Natural killer cell treated with Interleukin-12 subunit alpha and Interleukin-12 subunit beta and Interleukin-15 and Interleukin-18, amount 100 ng/mL, for 72 hours (primary cell): Measurements from ENCODE around the gene NTHL1. TPM values are rescaled to one million over a fixed set of nuclear protein-coding genes. Genes with fewer than 3 reads are reported as not detected.

Source experiments
- ATAC-seq, 2 donors: fragments of 150-1000 bp; cut with Tn5 transposase in 1 of 2; sonication (Bioruptor Pico), chemical (Tn5 transposase) in 1 of 2; 2 replicates each; pipeline ENCODE4 v1.10.0; 2021
- DNase-seq: peaks from one replicate; pipeline ENCODE4 v3.0.0; 2022; ENCODE audit warnings: low spot score
- H3K27ac Mint-ChIP-seq, 2 donors: 1 replicate in 1 of 2; 2 replicates in 1 of 2; pipeline ENCODE4 v1.8.0; 2022; ENCODE audit warnings: mixed read lengths in 2 of 2, mild to moderate bottlenecking in 1 of 2, moderate library complexity in 1 of 2
- H3K27me3 Mint-ChIP-seq, 2 donors: 1 replicate in 1 of 2; 2 replicates in 1 of 2; pipeline ENCODE4 v1.8.0; 2022; ENCODE audit warnings: mixed read lengths in 2 of 2
- H3K36me3 Mint-ChIP-seq: one replicate; pipeline ENCODE4 v1.8.0; 2022; ENCODE audit warnings: mixed read lengths
- H3K4me1 Mint-ChIP-seq, 2 donors: 1 replicate in 1 of 2; 2 replicates in 1 of 2; pipeline ENCODE4 v1.8.0; 2022; ENCODE audit warnings: low read depth in 2 of 2, mixed read lengths in 2 of 2, mild to moderate bottlenecking in 1 of 2
- H3K4me3 Mint-ChIP-seq: one replicate; pipeline ENCODE4 v1.8.0; 2022; ENCODE audit warnings: mixed read lengths
- H3K9me3 Mint-ChIP-seq: 2 replicates; pipeline ENCODE4 v1.8.0; 2022; ENCODE audit warnings: mixed read lengths
- total RNA-seq, 2 donors: library from RNA; stranded (reverse); gene quantifications; one replicate each; pipeline ENCODE4 v1.2.3, GENCODE V29; 2022

The NTHL1 gene
- total RNA-seq, 2 donors from 2014 or later, result 12.6 to 40.9 TPM

GRCh38 chr16:2087748-2088631 is 40.4 kb upstream of the NTHL1 start:
- Mint-ChIP-seq H3K4me1 (no peaks in the 10 kb centered on the region), H3K27me3 (no peaks in the 10 kb centered on the region), H3K27ac (no peak overlapping the region), H3K36me3 (no peaks in the 10 kb centered on the region), H3K4me3 (no peak overlapping the region), H3K9me3 (no peaks in the 10 kb centered on the region)
- ATAC-seq (no peak), DNase-seq (no peak)

GRCh38 chr16:2086812-2087747 is 39.4 kb upstream of the NTHL1 start:
- DNase-seq (no peak), ATAC-seq (no peak)
- Mint-ChIP-seq H3K27me3 (no peaks in the 10 kb centered on the region), H3K4me3 (no peak overlapping the region), H3K4me1 (peaks cover 0 to 4% of the 10 kb centered on the region in 2 donors), H3K27ac (no peak overlapping the region), H3K9me3 (no peaks in the 10 kb centered on the region), H3K36me3 (no peaks in the 10 kb centered on the region)

- no peaks in the 10 kb centered on the region for H3K27me3 Mint-ChIP-seq
- H3K27ac Mint-ChIP-seq, result no peak overlapping the region
- ATAC-seq, result no peak
- H3K4me1 Mint-ChIP-seq, result peaks cover 0 to 4% of the 10 kb centered on the region in 2 donors
- no peaks in the 10 kb centered on the region for H3K36me3 Mint-ChIP-seq
- H3K9me3 Mint-ChIP-seq, result no peaks in the 10 kb centered on the region
- no peak overlapping the region for H3K4me3 Mint-ChIP-seq
- no peak for DNase-seq
Measured at GRCh38 chr16:2086106-2086742, 38.6 kb upstream of the NTHL1 start.

GRCh38 chr16:2085669-2086068 is 38.0 kb upstream of the NTHL1 start:
- Mint-ChIP-seq H3K4me1 (peaks cover 0 to 4% of the 10 kb centered on the region in 2 donors), H3K27me3 (no peaks in the 10 kb centered on the region)

GRCh38 chr16:2084895-2085625 is 37.4 kb upstream of the NTHL1 start:
- Mint-ChIP-seq H3K4me1 (peaks cover 0 to 4% of the 10 kb centered on the region in 2 donors), H3K4me3 (no peak overlapping the region), H3K27me3 (no peaks in the 10 kb centered on the region), H3K9me3 (no peaks in the 10 kb centered on the region), H3K36me3 (no peaks in the 10 kb centered on the region), H3K27ac (no peak overlapping the region)
- DNase-seq (no peak), ATAC-seq (no peak)

More at GRCh38 chr16:2085669-2086068, 38.0 kb upstream of the NTHL1 start:
- Mint-ChIP-seq H3K36me3 (no peaks in the 10 kb centered on the region), H3K4me3 (no peak overlapping the region), H3K9me3 (no peaks in the 10 kb centered on the region), H3K27ac (no peak overlapping the region)
- no peak for ATAC-seq
- no peak for DNase-seq

- H3K4me1 Mint-ChIP-seq, result peaks cover 0 to 4% of the 10 kb centered on the region in 2 donors
Measured at GRCh38 chr16:2083876-2084780, 36.5 kb upstream of the NTHL1 start.

GRCh38 chr16:2083409-2083808 is 35.8 kb upstream of the NTHL1 start:
- H3K36me3 Mint-ChIP-seq, result no peaks in the 10 kb centered on the region
- no peak for DNase-seq
- H3K27ac Mint-ChIP-seq, result no peak overlapping the region
- no peaks in the 10 kb centered on the region for H3K27me3 Mint-ChIP-seq
- no peaks in the 10 kb centered on the region for H3K9me3 Mint-ChIP-seq
- ATAC-seq, result no peak
- H3K4me3 Mint-ChIP-seq, result no peak overlapping the region
- peaks cover 0 to 4% of the 10 kb centered on the region in 2 donors for H3K4me1 Mint-ChIP-seq

More at GRCh38 chr16:2083876-2084780, 36.5 kb upstream of the NTHL1 start:
- H3K27me3 Mint-ChIP-seq, result no peaks in the 10 kb centered on the region
- H3K27ac Mint-ChIP-seq, result no peak overlapping the region
- DNase-seq, result no peak
- H3K4me3 Mint-ChIP-seq, result no peak overlapping the region
- H3K36me3 Mint-ChIP-seq, result no peaks in the 10 kb centered on the region
- H3K9me3 Mint-ChIP-seq, result no peaks in the 10 kb centered on the region
- no peak for ATAC-seq

- peaks cover 0 to 4% of the 10 kb centered on the region in 2 donors for H3K4me1 Mint-ChIP-seq
- no peak for DNase-seq
- no peaks in the 10 kb centered on the region for H3K9me3 Mint-ChIP-seq
- no peak overlapping the region for H3K27ac Mint-ChIP-seq
- no peak for ATAC-seq
- H3K27me3 Mint-ChIP-seq, result no peaks in the 10 kb centered on the region
- no peaks in the 10 kb centered on the region for H3K36me3 Mint-ChIP-seq
- no peak overlapping the region for H3K4me3 Mint-ChIP-seq
Measured at GRCh38 chr16:2082983-2083364, 35.3 kb upstream of the NTHL1 start.

GRCh38 chr16:2082171-2082982 is 34.7 kb upstream of the NTHL1 start:
- H3K27me3 Mint-ChIP-seq, result no peaks in the 10 kb centered on the region
- peaks cover 0 to 4% of the 10 kb centered on the region in 2 donors for H3K4me1 Mint-ChIP-seq
- DNase-seq (no peak), ATAC-seq (no peak)
- H3K36me3 Mint-ChIP-seq, result no peaks in the 10 kb centered on the region
- H3K9me3 Mint-ChIP-seq, result no peaks in the 10 kb centered on the region
- H3K27ac Mint-ChIP-seq, result no peak overlapping the region
- no peak overlapping the region for H3K4me3 Mint-ChIP-seq

- Mint-ChIP-seq H3K9me3 (no peaks in the 10 kb centered on the region), H3K27me3 (no peaks in the 10 kb centered on the region), H3K4me3 (no peak overlapping the region), H3K36me3 (no peaks in the 10 kb centered on the region), H3K27ac (no peak overlapping the region), H3K4me1 (peaks cover 0 to 4% of the 10 kb centered on the region in 2 donors)
- ATAC-seq (no peak), DNase-seq (no peak)
Measured at GRCh38 chr16:2081201-2082084, 33.8 kb upstream of the NTHL1 start.

- H3K4me3 Mint-ChIP-seq, result no peak overlapping the region
- H3K9me3 Mint-ChIP-seq, result no peaks in the 10 kb centered on the region
- ATAC-seq (no peak), DNase-seq (no peak)
- H3K36me3 Mint-ChIP-seq, result no peaks in the 10 kb centered on the region
- peaks cover 0 to 4% of the 10 kb centered on the region in 2 donors for H3K4me1 Mint-ChIP-seq
- H3K27ac Mint-ChIP-seq, result no peak overlapping the region
- no peaks in the 10 kb centered on the region for H3K27me3 Mint-ChIP-seq
Measured at GRCh38 chr16:2079991-2080390, 32.4 kb upstream of the NTHL1 start.
